ENCODE data around the gene RAD18. TPM values are rescaled to one million over a fixed set of nuclear protein-coding genes. Genes with fewer than 3 reads are reported as not detected.

The RAD18 gene
- total and polyA plus RNA-seq, 9 of the 15 experiments (the other 6 are each of a cell fraction or from before 2014, with no cell fraction given) = 19.2 to 49.4 (median 34.4) TPM

DNA sequence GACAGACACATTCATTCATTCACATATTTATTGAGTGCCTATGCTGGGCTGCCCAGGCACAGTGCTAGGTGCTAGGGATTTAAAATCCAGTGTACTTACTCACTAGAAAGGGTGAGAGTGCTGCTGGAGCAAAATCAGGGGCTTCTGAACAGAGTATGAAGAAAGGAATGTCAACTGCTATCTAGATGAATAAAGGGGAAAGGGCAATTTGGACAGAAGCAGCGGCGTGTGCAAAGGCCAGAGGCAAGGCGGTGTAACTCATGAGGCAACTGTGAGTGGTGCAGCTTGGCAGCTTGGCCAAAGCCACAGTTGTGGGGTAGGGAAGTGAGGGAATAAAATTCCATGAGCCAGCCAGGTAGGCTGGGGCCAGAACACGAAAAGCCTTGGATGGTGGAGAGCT lies 76.7 kb downstream of the RAD18 start:
- FAIRE-seq (no peak), DNase-seq (ENCODE audit: extremely low read depth in 1 of 4, low spot score in 3 of 4) (no peak), ATAC-seq (no peak)
- WGBS (ENCODE audit: insufficient coverage, low coverage, missing lambda C conversion rate) = 69% methylated on average over 4 of the region's 4 CpGs
- Histone ChIP-seq H3K9ac (ENCODE audit: insufficient read depth in 1 of 2, low read depth in 2 of 2, low read length in 2 of 2) (no peak overlapping the region), H2AFZ (ENCODE audit: low read depth, low read length) (no peak overlapping the region), H4K20me1 (replicated peaks; ENCODE audit: control insufficient read depth, insufficient read depth, low read length) (no peaks in the 10 kb centered on the region), H3K9me1 (ENCODE audit: control insufficient read depth, insufficient read depth, low read length) (no peaks in the 10 kb centered on the region), H3K27ac (ENCODE audit: extremely low read depth, low read depth, low read length) (no peak overlapping the region), H3K4me3 (no peak overlapping the region), H3K27me3 (ENCODE audit: control insufficient read depth in 2 of 2, insufficient read depth in 2 of 2, low read length in 2 of 2) (no peaks in the 10 kb centered on the region), H3K79me2 (ENCODE audit: control insufficient read depth, insufficient read depth, low read length) (no peaks in the 10 kb centered on the region), H3K9me3 (replicated peaks; ENCODE audit: control insufficient read depth, insufficient read depth, low read depth, low read length) (no peaks in the 10 kb centered on the region), H3K36me3 (ENCODE audit: control insufficient read depth, insufficient read depth, low read length) (peaks cover 84% of the 10 kb centered on the region), H3K4me1 (replicated peaks in 1 of 2; ENCODE audit: control insufficient read depth in 2 of 2, insufficient read depth in 2 of 2, low read length in 2 of 2) (peaks cover 0 to 5% of the 10 kb centered on the region in 2 experiments; a peak in 1 of 5 replicates), H3K4me2 (ENCODE audit: insufficient read depth, low read length) (no peak overlapping the region)
- intact Hi-C loops (cut with micrococcal nuclease) (no loop called here), in situ Hi-C loops (cut with MboI) (no loop called here)
- ChIA-PET CTCF (ENCODE audit: low intra/inter-chr PET ratio) (no interaction called here), POLR2A (interaction anchor here (0.8 to 1.1 kb wide), 2 partner anchors 25 to 71 kb away, joined by 3 read pairs; no protein-coding TSS in a partner anchor)
- no peak for TF ChIP-seq RBFOX2 (IDR thresholded peaks at IDR 0.05; ENCODE audit: low read depth, low read length)
- no peak for TF ChIP-seq PURB (CRISPR knock-in tag; IDR thresholded peaks at IDR 0.05; ENCODE audit: low read depth)
- TF ChIP-seq, protein P1, sequence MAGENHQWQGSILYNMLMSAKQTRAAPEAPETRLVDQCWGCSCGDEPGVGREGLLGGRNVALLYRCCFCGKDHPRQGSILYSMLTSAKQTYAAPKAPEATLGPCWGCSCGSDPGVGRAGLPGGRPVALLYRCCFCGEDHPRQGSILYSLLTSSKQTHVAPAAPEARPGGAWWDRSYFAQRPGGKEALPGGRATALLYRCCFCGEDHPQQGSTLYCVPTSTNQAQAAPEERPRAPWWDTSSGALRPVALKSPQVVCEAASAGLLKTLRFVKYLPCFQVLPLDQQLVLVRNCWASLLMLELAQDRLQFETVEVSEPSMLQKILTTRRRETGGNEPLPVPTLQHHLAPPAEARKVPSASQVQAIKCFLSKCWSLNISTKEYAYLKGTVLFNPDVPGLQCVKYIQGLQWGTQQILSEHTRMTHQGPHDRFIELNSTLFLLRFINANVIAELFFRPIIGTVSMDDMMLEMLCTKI (IDR thresholded peaks at IDR 0.05; ENCODE audit: partially characterized antibody) = no peak
- TF ChIP-seq ZNF57 (CRISPR knock-in tag; IDR thresholded peaks at IDR 0.05) = no peak
- TF ChIP-seq, protein P2, sequence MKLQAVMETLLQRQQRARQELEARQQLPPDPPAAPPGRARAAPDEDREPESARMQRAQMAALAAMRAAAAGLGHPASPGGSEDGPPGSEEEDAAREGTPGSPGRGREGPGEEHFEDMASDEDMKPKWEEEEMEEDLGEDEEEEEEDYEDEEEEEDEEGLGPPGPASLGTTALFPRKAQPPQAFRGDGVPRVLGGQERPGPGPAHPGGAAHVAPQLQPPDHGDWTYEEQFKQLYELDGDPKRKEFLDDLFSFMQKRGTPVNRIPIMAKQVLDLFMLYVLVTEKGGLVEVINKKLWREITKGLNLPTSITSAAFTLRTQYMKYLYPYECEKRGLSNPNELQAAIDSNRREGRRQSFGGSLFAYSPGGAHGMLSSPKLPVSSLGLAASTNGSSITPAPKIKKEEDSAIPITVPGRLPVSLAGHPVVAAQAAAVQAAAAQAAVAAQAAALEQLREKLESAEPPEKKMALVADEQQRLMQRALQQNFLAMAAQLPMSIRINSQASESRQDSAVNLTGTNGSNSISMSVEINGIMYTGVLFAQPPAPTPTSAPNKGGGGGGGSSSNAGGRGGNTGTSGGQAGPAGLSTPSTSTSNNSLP (IDR thresholded peaks at IDR 0.05; ENCODE audit: borderline replicate concordance, low read depth, low read length) = no peak
- TF ChIP-seq XRCC5 (IDR thresholded peaks at IDR 0.05; ENCODE audit: low read depth, low read length) = no peak
- TF ChIP-seq, protein P3, sequence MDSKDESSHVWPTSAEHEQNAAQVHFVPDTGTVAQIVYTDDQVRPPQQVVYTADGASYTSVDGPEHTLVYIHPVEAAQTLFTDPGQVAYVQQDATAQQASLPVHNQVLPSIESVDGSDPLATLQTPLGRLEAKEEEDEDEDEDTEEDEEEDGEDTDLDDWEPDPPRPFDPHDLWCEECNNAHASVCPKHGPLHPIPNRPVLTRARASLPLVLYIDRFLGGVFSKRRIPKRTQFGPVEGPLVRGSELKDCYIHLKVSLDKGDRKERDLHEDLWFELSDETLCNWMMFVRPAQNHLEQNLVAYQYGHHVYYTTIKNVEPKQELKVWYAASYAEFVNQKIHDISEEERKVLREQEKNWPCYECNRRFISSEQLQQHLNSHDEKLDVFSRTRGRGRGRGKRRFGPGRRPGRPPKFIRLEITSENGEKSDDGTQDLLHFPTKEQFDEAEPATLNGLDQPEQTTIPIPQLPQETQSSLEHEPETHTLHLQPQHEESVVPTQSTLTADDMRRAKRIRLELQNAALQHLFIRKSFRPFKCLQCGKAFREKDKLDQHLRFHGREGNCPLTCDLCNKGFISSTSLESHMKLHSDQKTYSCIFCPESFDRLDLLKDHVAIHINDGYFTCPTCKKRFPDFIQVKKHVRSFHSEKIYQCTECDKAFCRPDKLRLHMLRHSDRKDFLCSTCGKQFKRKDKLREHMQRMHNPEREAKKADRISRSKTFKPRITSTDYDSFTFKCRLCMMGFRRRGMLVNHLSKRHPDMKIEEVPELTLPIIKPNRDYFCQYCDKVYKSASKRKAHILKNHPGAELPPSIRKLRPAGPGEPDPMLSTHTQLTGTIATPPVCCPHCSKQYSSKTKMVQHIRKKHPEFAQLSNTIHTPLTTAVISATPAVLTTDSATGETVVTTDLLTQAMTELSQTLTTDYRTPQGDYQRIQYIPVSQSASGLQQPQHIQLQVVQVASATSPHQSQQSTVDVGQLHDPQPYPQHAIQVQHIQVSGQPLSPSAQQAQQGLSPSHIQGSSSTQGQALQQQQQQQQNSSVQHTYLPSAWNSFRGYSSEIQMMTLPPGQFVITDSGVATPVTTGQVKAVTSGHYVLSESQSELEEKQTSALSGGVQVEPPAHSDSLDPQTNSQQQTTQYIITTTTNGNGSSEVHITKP (IDR thresholded peaks at IDR 0.05; ENCODE audit: partially characterized antibody) = no peak
- TF ChIP-seq MCM5 (IDR thresholded peaks at IDR 0.05; ENCODE audit: low read depth) = no peak
- BruUV-seq (replicated peaks) = no TSS peak
